Measurements from ENCODE around the gene SCTR.

DNA sequence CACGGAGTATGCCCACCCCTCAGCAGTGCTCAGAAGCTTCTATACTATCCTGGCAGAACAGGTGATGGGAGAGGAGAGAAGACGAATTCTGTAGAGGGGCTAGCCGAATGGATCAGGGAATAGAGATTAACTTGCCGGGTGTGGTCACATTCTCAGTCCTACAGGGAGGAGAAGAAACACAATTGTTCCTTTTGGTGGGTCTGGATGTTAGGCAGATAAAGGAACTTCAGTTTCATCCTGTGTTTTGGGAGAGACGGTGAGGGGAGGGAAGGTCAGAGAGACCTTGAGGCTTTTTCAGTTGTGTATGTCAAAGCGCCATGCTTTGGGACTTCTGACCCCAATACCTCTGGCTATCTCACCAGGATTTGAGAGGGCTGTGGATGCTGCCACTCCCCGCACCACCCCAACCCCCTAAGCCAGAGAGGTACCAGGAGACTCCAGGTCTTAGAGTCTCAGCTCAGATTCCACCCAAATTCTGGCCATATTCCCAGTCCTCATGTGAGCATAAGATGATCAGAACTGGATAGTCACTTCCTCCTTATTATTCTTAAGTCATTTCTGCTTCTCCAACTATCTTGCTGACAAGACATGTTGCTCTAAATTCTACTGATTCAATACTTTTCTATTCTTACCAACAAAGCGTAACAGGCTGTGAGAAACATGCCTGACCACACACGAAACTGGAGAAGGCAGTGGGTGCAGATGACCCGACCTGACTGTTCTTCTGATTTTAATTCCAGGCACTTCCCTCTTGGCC, 94.9 kb downstream of the SCTR start:
- TF ChIP-seq, protein P1, sequence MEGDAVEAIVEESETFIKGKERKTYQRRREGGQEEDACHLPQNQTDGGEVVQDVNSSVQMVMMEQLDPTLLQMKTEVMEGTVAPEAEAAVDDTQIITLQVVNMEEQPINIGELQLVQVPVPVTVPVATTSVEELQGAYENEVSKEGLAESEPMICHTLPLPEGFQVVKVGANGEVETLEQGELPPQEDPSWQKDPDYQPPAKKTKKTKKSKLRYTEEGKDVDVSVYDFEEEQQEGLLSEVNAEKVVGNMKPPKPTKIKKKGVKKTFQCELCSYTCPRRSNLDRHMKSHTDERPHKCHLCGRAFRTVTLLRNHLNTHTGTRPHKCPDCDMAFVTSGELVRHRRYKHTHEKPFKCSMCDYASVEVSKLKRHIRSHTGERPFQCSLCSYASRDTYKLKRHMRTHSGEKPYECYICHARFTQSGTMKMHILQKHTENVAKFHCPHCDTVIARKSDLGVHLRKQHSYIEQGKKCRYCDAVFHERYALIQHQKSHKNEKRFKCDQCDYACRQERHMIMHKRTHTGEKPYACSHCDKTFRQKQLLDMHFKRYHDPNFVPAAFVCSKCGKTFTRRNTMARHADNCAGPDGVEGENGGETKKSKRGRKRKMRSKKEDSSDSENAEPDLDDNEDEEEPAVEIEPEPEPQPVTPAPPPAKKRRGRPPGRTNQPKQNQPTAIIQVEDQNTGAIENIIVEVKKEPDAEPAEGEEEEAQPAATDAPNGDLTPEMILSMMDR (conservative IDR thresholded peaks at IDR 0.05 in 1 of 2, IDR thresholded peaks at IDR 0.05 in 1 of 2; ENCODE audit: extremely low read depth in 1 of 2, insufficient read depth in 1 of 2, low read depth in 1 of 2, low read length in 2 of 2) = no peak
- no peak for TF ChIP-seq EZH2 (IDR thresholded peaks at IDR 0.05; ENCODE audit: borderline replicate concordance, low read length)

Data from mammary epithelial cell (primary cell).